HG02610 (cell line): ENCODE measurements around the gene ICAM5.
"Not testable (repeated sequence)": the region's sequence is repeated elsewhere in the genome, so short reads cannot be mapped to it uniquely, and the experiment has no call there.

Source experiments
- ATAC-seq: cut with Tn5 transposase; IDR thresholded peaks from one replicate; pipeline ENCODE4 v1.9.1; 2021; ENCODE audit warnings: mild to moderate bottlenecking, moderate library complexity; ENCODE audit not compliant: unreplicated experiment

Gene ICAM5

GRCh38 chr19:10289836-10290356, at the start of gene ICAM5:
Gene ICAM5 (plus strand): TSS chr19:10289952. CDS start chr19:10290044, 92 bp downstream.
- ATAC-seq: no peak

- not testable (repeated sequence) for ATAC-seq
These were observed 47.8 kb upstream of the ICAM5 start for GRCh38 chr19:10241826-10242449.

GRCh38 chr19:10243606-10244005, 46.1 kb upstream of the ICAM5 start:
- ATAC-seq: no peak

GRCh38 chr19:10245189-10245939, 44.4 kb upstream of the ICAM5 start:
- ATAC-seq: no peak

- ATAC-seq: no peak
These were observed 43.2 kb upstream of the ICAM5 start for GRCh38 chr19:10246511-10246910.

- ATAC-seq: peak; percentile 88
These were observed 37.7 kb upstream of the ICAM5 start, which contains the start of gene MRPL4 for GRCh38 chr19:10251792-10252694. Gene MRPL4 (plus strand): TSS chr19:10252214. CDS start chr19:10252254, 40 bp downstream.

- ATAC-seq: no peak
These were observed 37.0 kb upstream of the ICAM5 start for GRCh38 chr19:10252707-10253106.

- no peak for ATAC-seq
These were observed 35.5 kb upstream of the ICAM5 start for GRCh38 chr19:10254244-10254643.

- no peak for ATAC-seq
These were observed 34.4 kb upstream of the ICAM5 start for GRCh38 chr19:10255358-10255757.

- no peak for ATAC-seq
These were observed 33.2 kb upstream of the ICAM5 start for GRCh38 chr19:10256551-10256950.

- no peak for ATAC-seq
These were observed 32.7 kb upstream of the ICAM5 start for GRCh38 chr19:10256970-10257615.

- no peak for ATAC-seq
These were observed 31.6 kb upstream of the ICAM5 start for GRCh38 chr19:10258080-10258710.

GRCh38 chr19:10259162-10259905, 30.4 kb upstream of the ICAM5 start:
- no peak for ATAC-seq

- ATAC-seq: no peak
These were observed 29.6 kb upstream of the ICAM5 start for GRCh38 chr19:10260141-10260584.

- ATAC-seq: no peak
These were observed 27.0 kb upstream of the ICAM5 start for GRCh38 chr19:10262771-10263170.

GRCh38 chr19:10266706-10267105, 23.0 kb upstream of the ICAM5 start:
- no peak for ATAC-seq

GRCh38 chr19:10268071-10268470, 21.7 kb upstream of the ICAM5 start:
- no peak for ATAC-seq

GRCh38 chr19:10269333-10270179, 20.2 kb upstream of the ICAM5 start:
- peak; percentile 39 for ATAC-seq
